GM12878 (cell line): Measurements from ENCODE around the gene TRIM58. TPM values are rescaled to one million over a fixed set of nuclear protein-coding genes. Genes with fewer than 3 reads are reported as not detected.

Experiments
- ATAC-seq: fragments of 200-7000 bp; cut with Tn5 transposase; 3 replicates; pipeline ENCODE4 v1.9.1; 2020; ENCODE audit warnings: mild to moderate bottlenecking, moderate library complexity
- BruUV-seq: library from RNA; stranded (reverse); fragments of 400-500 nt; replicated peaks from 2 replicates; lab custom pipeline; 2021; lab: Mats Ljungman, UMichigan
- CTCF ChIA-PET: fragments of 300-600 bp; sonication (Branson Sonifier 250); formaldehyde crosslinking; extraction: SDS; loops from one replicate; lab custom pipeline; 2021; ENCODE audit warnings: inconsistent platforms; lab: Yijun Ruan, JAX
- POLR2A ChIA-PET: fragments of 350-600 bp; formaldehyde crosslinking; extraction: SDS; loops from one replicate; lab custom pipeline; 2021; ENCODE audit warnings: inconsistent platforms; lab: Charles Lee
- RAD21 ChIA-PET: fragments of 300-600 bp; sonication (Branson Sonifier 250); formaldehyde crosslinking; loops from one replicate; lab custom pipeline; 2023; ENCODE audit warnings: antibody characterized with exemption; ENCODE audit not compliant: unreplicated experiment; lab: Charles Lee
- SMC1A ChIA-PET: fragments of 300-600 bp; sonication (Branson Sonifier 250); formaldehyde crosslinking; loops from one replicate; lab custom pipeline; 2023; ENCODE audit not compliant: unreplicated experiment, uncharacterized antibody; lab: Charles Lee
- DNase-seq: peaks from one replicate; pipeline ENCODE4 v3.0.0-alpha.2; 2011; ENCODE audit warnings: low read depth, low spot score
- FAIRE-seq: peaks from 3 replicates; lab custom pipeline; 2011; peaks lifted over from hg19 to GRCh38; lab: Jason Lieb, UNC
- H2AFZ ChIP-seq: 2 replicates; pipeline ENCODE4 v1.6.0; 2011; ENCODE audit warnings: low read depth, low read length, control low read depth; ENCODE audit not compliant: control insufficient read depth
- H3K27ac ChIP-seq: 2 replicates; pipeline ENCODE4 v1.5.1; 2011; ENCODE audit warnings: control low read depth; ENCODE audit not compliant: control insufficient read depth, insufficient read depth
- H3K27me3 ChIP-seq, 2 experiments: replicated peaks in 1 of 2; 2 replicates each; pipeline versions ENCODE4 v1.6.0 to v1.6.1; 2011; ENCODE audit warnings: low read length in 1 of 2; ENCODE audit not compliant: control insufficient read depth in 2 of 2, insufficient read depth in 2 of 2
- H3K36me3 ChIP-seq, 2 experiments: 2 replicates each; pipeline ENCODE4 v1.5.1; 2011; ENCODE audit warnings: low read length in 1 of 2; ENCODE audit not compliant: control insufficient read depth in 2 of 2, insufficient read depth in 2 of 2
- H3K4me1 ChIP-seq: 2 replicates; pipeline ENCODE4 v1.6.1; 2011; ENCODE audit warnings: mild to moderate bottlenecking, low read length, moderate library complexity, mixed read lengths; ENCODE audit not compliant: control insufficient read depth, insufficient read depth
- H3K4me2 ChIP-seq: 2 replicates; pipeline ENCODE4 v1.6.0; 2011; ENCODE audit warnings: control low read depth; ENCODE audit not compliant: control insufficient read depth, insufficient read depth
- H3K4me3 ChIP-seq: fragments of 200-600 bp; sonication (generic); 2 replicates; pipeline ENCODE4 v1.5.1; 2016
- H3K79me2 ChIP-seq: 2 replicates; pipeline ENCODE4 v1.6.0; 2011; ENCODE audit warnings: low read length; ENCODE audit not compliant: control insufficient read depth, insufficient read depth
- H3K9ac ChIP-seq: 2 replicates; pipeline ENCODE4 v1.8.0; 2011; ENCODE audit warnings: low read length, control low read depth, mixed read lengths; ENCODE audit not compliant: control insufficient read depth, insufficient read depth
- H3K9me3 ChIP-seq: replicated peaks from 3 replicates; pipeline ENCODE4 v1.5.1; 2011; ENCODE audit warnings: mild to moderate bottlenecking, low read length; ENCODE audit not compliant: control insufficient read depth, insufficient read depth
- H4K20me1 ChIP-seq: 2 replicates; pipeline ENCODE4 v1.6.0; 2011; ENCODE audit not compliant: control insufficient read depth, insufficient read depth
- CEBPZ ChIP-seq: fragments of 150-350 bp; IDR thresholded peaks from 2 replicates; pipeline ENCODE4 v1.6.1; 2016; ENCODE audit warnings: low read depth, low read length
- GABPA ChIP-seq: IDR thresholded peaks from 2 replicates; pipeline ENCODE4 v1.6.1; 2014; ENCODE audit warnings: antibody characterized with exemption, low read depth, mild to moderate bottlenecking, inconsistent platforms
- IKZF2 ChIP-seq, 2 experiments: fragments of 450-650 bp; IDR thresholded peaks; 2 replicates each; pipeline ENCODE4 v1.6.1; 2017; ENCODE audit warnings: mild to moderate bottlenecking in 2 of 2, moderate library complexity in 2 of 2
- KDM1A ChIP-seq: fragments of 200-600 bp; sonication (generic); IDR thresholded peaks from 2 replicates; pipeline ENCODE4 v1.6.1; 2016; ENCODE audit warnings: borderline replicate concordance
- MYC ChIP-seq: IDR thresholded peaks from 2 replicates; pipeline ENCODE4 v1.6.1; 2011; ENCODE audit warnings: mild to moderate bottlenecking, low read length, moderate library complexity, inconsistent platforms; ENCODE audit not compliant: insufficient read depth, insufficient replicate concordance, insufficient read length, severe bottlenecking
- NFIC ChIP-seq: IDR thresholded peaks from 2 replicates; pipeline ENCODE4 v1.6.1; 2012; ENCODE audit warnings: low read depth, mild to moderate bottlenecking, inconsistent platforms, low read length, moderate library complexity
- RELB ChIP-seq: fragments of 450-650 bp; IDR thresholded peaks from 2 replicates; pipeline ENCODE4 v1.6.1; 2017; ENCODE audit warnings: low read depth, mild to moderate bottlenecking, moderate library complexity
- RFX5 ChIP-seq: IDR thresholded peaks from 2 replicates; pipeline ENCODE4 v1.6.1; 2011; ENCODE audit warnings: low read depth, low read length, improper control_type of control experiment
- SUZ12 ChIP-seq: fragments of 200-600 bp; sonication (generic); IDR thresholded peaks from one replicate; pipeline ENCODE4 v1.6.1; 2018; ENCODE audit warnings: antibody characterized with exemption, mild to moderate bottlenecking; ENCODE audit not compliant: unreplicated experiment
- WGBS: methylation state at CpG from one replicate; pipeline ENCODE4 v1.1.6; 2016; ENCODE audit warnings: low lambda C conversion rate; ENCODE audit not compliant: insufficient replicate concordance, insufficient coverage; ENCODE audit errors: missing lambda C conversion rate; 5-methylcytosine and 5-hydroxymethylcytosine counted together
- in situ Hi-C: fragments of 300-500 bp; cut with MboI; formaldehyde crosslinking; loops from 9 replicates; pipeline ENCODE4 v1.14.3; 2018; ENCODE audit warnings: mixed read lengths
- intact Hi-C: fragments of 100-400 bp; cut with micrococcal nuclease; formaldehyde crosslinking; loops from one replicate; pipeline ENCODE4 v1.14.2; 2022; ENCODE audit not compliant: unreplicated experiment
- polyA plus RNA-seq, 11 experiments: library from polyadenylated mRNA; depleted of rRNA in 4 of 11; unstranded in 6 of 11; stranded (reverse) in 5 of 11; fragments of >200 nt; fragmentation: Nextera tagmentation in 4 of 11; fragmentation: Illumina TruSeq in 1 of 11; extraction: Ambion mirVana in 4 of 11; extraction: Trizol in 1 of 11; gene quantifications; 1 replicate in 1 of 11; 2 replicates in 10 of 11; pipeline versions ENCODE4 v1.2.1 to v1.2.3, GENCODE V29; 2011 to 2016; ENCODE audit warnings: inconsistent platforms in 2 of 11, missing spikeins in 2 of 11, low read depth in 1 of 11
- total RNA-seq, 4 experiments: library from RNA; depleted of rRNA in 3 of 4; stranded (reverse); fragments of >200 nt in 3 of 4; fragmentation: Illumina TruSeq in 1 of 4; extraction: Trizol in 1 of 4; gene quantifications; 2 replicates each; pipeline versions ENCODE4 v1.2.1 to v1.2.3, GENCODE V29; 2013 to 2021
- TF ChIP-seq, protein P1 (sequence below): IDR thresholded peaks from 2 replicates; pipeline ENCODE4 v1.6.1; 2012; ENCODE audit warnings: improper control_type of control experiment, low read depth, low read length; ENCODE audit not compliant: insufficient replicate concordance

The TRIM58 gene
- total and polyA plus RNA-seq, 10 of the 15 experiments (the other 5 are each of a cell fraction or from before 2014, with no cell fraction given): not detected

- TF ChIP-seq CEBPZ (no peak), SUZ12 (no peak), KDM1A (no peak), NFIC (no peak)
- TF ChIP-seq, all 136 proteins: peak for 0
These were observed at the start of gene TRIM58 (continued) for GRCh38 chr1:247857069-247857984.

GRCh38 chr1:247812637-247813036 lies 44.4 kb upstream of the TRIM58 start:
- no peaks in the 10 kb centered on the region for H4K20me1 ChIP-seq
- H3K4me3 ChIP-seq: no peak overlapping the region
- ChIA-PET CTCF (no interaction called here), SMC1A (no interaction called here), RAD21 (no interaction called here), POLR2A (no interaction called here)
- DNase-seq (no peak), ATAC-seq (no peak), FAIRE-seq (no peak)
- no peak overlapping the region for H3K9ac ChIP-seq
- BruUV-seq: no TSS peak
- no peaks in the 10 kb centered on the region for H3K27me3 ChIP-seq
- no peak overlapping the region for H3K27ac ChIP-seq
- H3K36me3 ChIP-seq: no peaks in the 10 kb centered on the region
- no peaks in the 10 kb centered on the region for H3K9me3 ChIP-seq
- H3K79me2 ChIP-seq: no peaks in the 10 kb centered on the region
- 3% methylated on average over 2 of the region's 2 CpGs for WGBS
- H2AFZ ChIP-seq: no peak overlapping the region
- intact Hi-C loops: no loop called here
- H3K4me1 ChIP-seq: no peaks in the 10 kb centered on the region
- in situ Hi-C loops: no loop called here
- H3K4me2 ChIP-seq: no peak overlapping the region
- TF ChIP-seq, protein P1, sequence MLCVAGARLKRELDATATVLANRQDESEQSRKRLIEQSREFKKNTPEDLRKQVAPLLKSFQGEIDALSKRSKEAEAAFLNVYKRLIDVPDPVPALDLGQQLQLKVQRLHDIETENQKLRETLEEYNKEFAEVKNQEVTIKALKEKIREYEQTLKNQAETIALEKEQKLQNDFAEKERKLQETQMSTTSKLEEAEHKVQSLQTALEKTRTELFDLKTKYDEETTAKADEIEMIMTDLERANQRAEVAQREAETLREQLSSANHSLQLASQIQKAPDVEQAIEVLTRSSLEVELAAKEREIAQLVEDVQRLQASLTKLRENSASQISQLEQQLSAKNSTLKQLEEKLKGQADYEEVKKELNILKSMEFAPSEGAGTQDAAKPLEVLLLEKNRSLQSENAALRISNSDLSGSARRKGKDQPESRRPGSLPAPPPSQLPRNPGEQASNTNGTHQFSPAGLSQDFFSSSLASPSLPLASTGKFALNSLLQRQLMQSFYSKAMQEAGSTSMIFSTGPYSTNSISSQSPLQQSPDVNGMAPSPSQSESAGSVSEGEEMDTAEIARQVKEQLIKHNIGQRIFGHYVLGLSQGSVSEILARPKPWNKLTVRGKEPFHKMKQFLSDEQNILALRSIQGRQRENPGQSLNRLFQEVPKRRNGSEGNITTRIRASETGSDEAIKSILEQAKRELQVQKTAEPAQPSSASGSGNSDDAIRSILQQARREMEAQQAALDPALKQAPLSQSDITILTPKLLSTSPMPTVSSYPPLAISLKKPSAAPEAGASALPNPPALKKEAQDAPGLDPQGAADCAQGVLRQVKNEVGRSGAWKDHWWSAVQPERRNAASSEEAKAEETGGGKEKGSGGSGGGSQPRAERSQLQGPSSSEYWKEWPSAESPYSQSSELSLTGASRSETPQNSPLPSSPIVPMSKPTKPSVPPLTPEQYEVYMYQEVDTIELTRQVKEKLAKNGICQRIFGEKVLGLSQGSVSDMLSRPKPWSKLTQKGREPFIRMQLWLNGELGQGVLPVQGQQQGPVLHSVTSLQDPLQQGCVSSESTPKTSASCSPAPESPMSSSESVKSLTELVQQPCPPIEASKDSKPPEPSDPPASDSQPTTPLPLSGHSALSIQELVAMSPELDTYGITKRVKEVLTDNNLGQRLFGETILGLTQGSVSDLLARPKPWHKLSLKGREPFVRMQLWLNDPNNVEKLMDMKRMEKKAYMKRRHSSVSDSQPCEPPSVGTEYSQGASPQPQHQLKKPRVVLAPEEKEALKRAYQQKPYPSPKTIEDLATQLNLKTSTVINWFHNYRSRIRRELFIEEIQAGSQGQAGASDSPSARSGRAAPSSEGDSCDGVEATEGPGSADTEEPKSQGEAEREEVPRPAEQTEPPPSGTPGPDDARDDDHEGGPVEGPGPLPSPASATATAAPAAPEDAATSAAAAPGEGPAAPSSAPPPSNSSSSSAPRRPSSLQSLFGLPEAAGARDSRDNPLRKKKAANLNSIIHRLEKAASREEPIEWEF: no peak
- no peak for TF ChIP-seq IKZF2 (IDR thresholded peaks at IDR 0.05)
- no peak for TF ChIP-seq GABPA
- no peak for TF ChIP-seq RELB
- TF ChIP-seq RFX5: no peak
- no peak for TF ChIP-seq MYC
